HG03025 (cell line): ENCODE measurements around the gene PDGFB.

Experiments
- ATAC-seq: cut with Tn5 transposase; IDR thresholded peaks from one replicate; pipeline ENCODE4 v1.9.1; 2021; ENCODE audit warnings: mild to moderate bottlenecking, moderate library complexity; ENCODE audit not compliant: unreplicated experiment, low FRiP score

Gene PDGFB

GRCh38 chr22:39178206-39179111 is 66.3 kb downstream of the PDGFB start:
- no peak for ATAC-seq

GRCh38 chr22:39177791-39178190 is 67.0 kb downstream of the PDGFB start:
- ATAC-seq = no peak

- no peak for ATAC-seq
Observed at GRCh38 chr22:39177456-39177775, 67.4 kb downstream of the PDGFB start.

- ATAC-seq = no peak
Observed at GRCh38 chr22:39176714-39177455, 67.9 kb downstream of the PDGFB start.

DNA sequence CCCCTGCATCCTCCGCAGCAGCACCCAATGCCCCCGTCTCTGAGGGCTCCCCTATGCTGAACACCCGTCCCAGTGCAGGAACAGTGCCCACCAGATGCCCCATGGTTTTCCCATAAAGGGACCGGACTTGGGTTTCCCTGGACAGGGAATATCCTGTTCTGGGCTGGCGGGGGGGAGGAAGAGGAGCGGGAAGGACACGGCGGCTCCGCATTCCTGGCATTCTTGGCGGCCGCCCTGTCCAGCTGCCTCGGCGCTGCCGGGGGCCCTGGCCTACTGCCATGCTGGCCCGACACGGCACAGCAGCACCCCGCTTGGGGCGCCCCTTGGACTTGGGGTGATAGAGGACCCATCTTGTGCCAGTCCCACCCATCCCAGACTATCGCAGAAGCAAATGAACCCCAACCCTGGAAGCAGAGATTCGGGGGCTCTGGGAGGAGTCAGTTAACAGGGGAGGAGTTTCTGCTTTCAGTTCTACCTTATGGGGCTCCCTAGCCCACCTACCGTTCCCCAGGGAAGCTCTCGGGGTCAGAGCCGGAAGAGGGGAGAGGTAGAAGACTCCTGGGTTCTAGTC is 68.6 kb downstream of the PDGFB start:
- ATAC-seq = no peak

- ATAC-seq = no peak
Observed at GRCh38 chr22:39175353-39176142, 69.2 kb downstream of the PDGFB start.

DNA sequence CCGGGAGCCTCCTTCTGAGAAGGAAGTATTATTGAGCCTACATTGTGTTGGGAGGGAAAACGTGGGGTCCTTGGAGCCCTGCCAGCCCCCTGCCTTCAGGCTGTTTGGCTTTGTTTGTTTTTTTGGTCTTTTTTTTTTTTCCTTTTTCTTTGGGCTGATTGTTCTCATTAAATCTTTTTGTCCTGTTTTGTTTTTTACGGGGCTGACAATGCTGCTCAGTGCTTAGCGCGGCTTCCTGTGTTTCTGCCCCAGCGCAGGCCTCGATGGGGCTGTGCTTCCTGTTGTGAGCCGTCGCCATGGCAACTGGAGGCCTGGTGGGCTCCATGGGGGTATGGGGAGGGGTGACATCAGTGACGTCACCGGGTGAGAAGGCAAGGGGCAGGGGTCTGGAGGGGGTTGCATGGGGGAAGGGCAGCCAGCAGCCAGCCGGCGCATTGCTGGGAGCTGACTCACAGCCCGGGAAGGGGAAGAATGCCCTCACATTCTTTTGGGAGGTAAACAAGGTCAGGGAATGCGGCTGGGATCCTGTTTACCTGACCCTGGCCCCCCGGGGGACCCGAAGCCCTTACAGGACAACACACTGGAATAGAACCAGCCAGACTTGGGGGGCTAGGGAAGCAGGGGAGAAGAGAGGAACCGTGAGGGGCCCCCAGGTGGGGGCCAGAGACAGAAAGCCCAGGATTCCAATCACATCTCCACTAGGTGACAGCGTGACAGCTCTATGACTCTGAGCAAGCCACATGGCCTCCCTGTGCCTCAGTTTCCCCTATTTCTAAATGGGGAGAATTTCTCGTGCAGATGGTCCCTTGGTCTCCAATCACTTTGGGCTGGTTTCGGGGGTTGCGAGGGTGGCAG is 70.1 kb downstream of the PDGFB start:
- no peak for ATAC-seq

DNA sequence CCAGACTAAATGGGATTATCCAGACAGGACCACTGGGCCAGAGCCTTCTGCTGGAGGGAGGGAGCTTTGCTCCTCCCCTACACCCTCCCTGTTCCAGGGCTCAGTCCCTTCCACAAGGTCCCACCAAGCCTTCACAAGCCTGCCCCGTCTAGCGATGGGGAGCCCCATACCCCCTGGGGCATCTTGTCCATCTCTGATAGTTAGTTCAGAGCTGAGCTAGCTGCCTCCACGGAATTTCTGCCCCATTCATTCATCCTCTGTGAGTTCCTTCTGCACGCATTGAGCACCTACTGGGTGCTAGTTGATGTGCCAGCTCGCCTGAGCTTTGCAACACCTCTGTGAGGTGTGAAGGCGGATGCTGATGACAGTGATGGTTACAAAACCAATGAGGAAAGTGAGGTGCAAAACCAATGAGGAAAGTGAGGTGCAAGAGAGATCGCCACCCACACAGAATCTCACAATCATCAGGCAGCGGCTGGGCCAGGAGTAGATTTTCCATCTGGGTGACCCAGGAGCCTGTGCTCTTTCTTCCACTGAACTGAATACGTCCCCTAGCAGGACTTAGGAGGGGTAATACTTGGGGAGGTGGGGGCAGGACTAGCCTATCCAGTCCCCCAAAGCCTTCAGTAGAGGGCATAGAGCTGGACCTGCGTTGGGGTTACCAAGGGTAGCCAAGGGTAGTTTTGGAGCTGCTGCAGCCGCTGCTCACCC is 70.8 kb downstream of the PDGFB start:
- ATAC-seq = no peak
